H1 (cell line): ENCODE measurements around the gene NPFF.

Experiments
- POU5F1 ChIP-seq: IDR thresholded peaks from 2 replicates; pipeline ENCODE4 v1.6.1; 2011; ENCODE audit warnings: low read depth, mild to moderate bottlenecking, low read length, moderate library complexity
- RXRA ChIP-seq: IDR thresholded peaks from 2 replicates; pipeline ENCODE4 v1.6.1; 2011; ENCODE audit warnings: low read depth, mild to moderate bottlenecking, low read length, moderate library complexity; ENCODE audit not compliant: insufficient read depth

DNA sequence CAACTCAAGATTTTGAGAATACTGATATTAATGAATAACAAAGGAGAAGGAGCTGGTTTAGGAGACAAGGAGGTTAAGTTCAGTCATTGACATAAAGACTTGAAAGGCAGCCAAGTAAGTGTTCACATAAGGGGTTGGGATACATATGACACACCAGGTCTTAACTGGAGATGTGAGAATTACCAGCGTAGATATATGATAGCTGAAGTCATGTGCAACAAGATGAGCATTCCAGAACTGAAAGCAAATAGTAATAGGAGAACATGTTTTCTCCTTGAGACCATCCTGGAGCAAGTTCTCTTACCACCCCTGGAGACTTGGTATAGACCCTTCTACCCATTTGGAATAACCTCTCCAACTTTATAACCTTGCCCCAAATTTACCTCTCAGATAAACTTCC is 43.3 kb upstream of the NPFF start:
- no peak for TF ChIP-seq RXRA
- TF ChIP-seq POU5F1: no peak
